ENCODE measurements around the gene ANKRD6.

Gene ANKRD6

DNA sequence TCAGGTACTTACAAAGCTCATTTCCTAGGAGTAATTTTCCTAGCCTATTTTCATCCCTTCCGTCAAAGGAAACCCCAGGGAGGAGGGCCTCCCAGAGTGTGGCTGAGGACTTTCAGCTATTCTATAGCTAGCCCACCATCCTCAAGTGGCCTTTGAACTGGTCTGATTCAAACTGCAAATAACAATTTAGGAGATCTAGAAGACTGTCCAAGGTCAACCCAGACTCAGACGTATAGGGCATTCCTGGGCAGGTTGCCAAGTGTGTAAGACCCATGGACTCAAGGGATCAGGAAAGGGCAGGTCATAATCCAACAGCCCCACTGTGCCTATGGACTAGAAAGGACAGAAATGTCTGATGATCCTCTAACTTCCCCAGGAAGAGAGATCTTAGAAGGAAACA, 18.7 kb upstream of the ANKRD6 start:
- DNase-seq, result no peak

DNA sequence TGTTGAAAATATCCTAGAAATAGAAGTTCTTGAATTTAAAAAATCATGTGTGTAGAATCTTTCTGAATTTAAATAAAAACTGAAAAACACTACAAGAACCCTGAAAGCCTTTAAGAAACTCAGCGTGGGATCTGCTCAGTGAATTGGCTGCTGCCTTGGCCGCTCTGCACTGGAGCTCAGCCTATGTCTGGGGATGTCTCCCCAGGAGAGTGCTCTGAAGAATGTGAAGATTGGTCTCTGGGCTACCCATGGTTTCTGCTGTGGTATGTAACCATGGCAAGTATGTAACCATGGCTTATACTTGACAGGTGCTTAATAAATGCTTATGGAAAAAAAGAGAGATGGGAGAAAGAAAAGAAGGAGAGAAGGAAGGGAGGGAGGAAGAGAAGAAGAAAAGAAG, 17.8 kb upstream of the ANKRD6 start:
- no peak for DNase-seq

DNA sequence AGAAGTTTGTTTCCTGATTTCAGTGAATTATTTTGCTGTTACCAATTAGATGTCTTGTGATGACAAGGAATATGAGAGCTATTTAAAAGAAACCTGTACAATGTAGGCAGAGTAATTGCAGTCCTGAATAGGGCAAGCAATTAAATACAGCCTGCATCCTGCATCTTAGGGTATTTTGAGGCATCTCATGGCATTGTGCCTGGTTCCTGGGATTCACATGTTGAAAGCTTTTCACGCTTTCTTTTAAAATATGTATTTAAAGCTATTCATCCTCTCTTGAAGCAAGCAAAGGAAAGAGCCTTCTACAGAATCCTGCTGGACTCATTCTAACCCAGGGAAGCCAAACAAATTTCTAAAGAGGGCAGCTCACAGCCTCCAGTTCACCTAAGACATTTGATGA, 16.2 kb upstream of the ANKRD6 start:
- no peak for DNase-seq

DNA sequence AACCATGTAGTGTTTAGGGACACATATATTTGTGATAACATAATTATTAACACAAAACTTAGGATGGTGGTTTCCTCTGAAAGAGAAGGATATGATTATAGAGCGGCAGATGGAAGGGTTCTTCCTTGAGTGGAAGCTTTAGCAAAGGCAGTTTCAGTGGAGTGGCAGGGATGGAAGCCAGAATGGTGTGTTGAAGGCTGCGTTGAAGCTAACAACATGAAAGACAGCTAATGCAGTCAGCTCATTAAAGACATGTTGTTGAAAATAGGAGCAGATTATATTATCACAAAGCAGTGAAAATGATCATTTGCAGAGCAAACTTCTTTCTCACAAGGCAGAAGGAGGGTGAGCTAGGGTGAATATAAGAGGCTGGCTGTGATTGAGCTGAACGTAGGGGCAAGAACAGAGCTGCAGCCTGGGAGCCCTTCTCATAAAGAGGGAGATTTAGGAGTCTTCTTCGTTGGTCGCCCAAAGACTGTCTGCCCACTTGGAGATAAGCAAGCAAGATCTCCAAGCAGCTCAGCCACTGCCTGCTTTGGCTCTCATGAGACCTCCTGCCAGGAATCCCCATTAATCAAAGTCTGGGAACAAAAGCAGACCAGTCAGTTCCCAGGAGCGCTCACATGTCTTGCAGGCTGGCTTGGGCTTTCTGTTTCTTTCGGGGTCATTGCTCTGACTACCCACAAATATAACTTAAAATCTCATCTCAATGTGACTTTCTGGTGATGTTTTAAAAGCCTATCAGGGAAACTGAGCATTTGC, 2.6 kb upstream of the ANKRD6 start:
- no peak for DNase-seq

DNA sequence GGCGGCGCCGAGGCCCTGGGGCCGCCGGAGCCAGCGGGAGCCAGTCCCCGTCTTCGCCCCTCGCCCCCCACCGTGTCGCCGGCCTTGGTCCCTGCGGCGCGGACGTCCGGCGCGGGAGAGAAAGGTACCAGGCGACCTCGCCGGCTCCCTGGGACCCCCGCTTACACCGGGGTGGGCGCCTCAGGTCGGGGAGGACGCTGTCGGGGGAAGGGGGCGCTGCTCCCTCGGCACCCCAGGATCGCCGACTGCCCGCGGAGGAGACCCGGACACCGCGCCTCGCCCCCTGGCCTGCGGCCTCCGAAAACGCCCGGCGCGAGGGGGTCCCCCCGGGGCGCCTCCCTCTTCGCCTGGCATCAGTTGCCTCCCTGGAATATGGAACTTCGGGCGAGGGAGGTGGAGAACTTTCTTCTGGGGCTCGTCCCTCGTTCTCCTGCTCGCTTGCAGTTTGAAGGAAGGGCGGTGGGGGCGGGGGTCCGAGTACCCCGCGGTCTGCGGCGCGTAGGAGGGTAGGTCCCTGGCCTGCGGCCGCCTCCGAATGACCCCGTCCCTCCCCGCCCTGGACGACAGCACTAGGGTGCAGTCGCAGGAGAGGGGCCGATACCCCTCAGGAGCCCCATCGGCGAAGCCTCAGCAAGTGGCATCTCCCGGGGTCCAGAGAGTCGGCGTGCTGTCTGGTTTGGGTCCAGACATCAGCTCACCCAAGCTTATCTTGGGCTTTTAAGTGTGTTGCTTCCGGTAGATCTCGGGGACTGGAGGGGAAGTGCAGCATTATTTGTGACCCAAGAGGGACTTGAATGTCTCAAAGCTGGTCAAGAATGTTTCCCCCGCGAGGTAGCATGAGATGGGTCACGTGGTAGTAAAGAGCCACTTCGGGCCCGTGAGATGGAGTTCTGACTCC, 549 bp downstream of the ANKRD6 start:
- DNase-seq, result no peak

DNA sequence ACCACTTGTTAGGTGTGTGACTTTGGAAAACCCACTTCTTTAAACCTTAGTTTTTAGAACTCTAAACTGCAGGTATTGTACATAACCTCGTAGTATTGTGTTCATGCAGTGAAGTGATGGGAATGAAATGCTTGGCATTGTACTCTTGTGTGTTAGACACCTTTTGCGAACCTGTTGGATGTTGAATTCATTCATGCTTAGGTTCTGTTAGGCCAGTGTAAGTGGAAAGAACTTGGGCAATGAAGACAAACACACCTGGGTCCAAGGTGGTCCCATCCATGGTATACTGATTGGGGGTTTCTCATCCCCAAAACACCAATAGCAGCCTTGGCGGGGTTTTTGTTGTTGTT, 1.2 kb downstream of the ANKRD6 start:
- no peak for DNase-seq

DNA sequence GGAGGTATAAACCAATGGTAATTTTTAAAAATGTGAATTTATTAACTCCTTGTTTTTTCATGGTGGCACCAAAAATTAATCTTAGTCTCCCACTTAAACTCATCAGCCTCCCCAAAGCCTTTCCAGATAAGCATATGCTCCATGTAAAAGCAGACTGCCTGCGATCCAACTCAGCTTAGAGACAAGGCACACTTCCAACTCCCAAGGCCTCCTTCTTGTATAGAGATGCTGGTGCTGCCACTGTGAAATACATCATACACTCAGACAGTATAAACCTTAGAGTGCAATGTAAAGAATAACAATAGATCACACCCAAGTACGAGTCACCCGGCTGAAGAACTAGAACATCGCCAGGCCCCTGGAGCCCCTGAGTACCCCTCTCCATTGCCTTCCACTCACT, 2.0 kb downstream of the ANKRD6 start:
- no peak for DNase-seq

DNA sequence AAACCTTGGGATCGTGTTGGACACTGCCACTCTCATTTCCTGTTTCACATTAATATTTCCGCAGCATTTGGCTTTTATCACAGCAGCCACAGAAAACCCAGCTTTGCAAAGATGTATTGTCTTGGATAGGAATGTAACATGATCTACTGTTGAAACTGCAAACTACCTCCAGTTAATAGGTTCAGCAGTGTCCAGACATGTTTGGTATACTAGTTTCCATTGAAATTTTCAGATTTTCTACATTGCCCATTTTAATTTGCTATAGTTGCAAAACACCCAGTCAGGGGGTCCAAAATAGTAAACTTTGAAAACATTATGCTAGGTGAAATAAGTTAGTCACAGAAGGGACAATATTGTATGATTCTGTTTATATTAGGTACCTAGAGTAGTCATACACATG, 3.3 kb downstream of the ANKRD6 start:
- no peak for DNase-seq

DNA sequence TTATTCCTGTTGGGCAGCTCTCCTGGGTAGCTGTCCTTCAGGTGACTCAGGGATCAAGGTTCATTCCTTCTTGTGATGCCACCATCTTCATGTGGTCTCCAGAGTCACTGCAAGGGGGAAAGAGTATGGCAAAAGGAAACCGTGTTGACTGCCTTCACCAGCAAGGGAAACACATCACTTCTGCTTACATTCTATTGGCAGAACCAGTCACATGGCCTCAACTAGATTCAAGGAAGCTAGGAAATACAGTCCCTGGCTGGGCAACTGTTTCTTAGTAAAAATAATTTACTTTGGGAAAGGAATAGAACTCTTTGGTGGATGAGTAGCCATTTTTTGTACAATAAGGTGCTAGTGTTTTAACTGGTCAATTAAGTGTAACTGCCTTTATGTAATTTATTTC, 5.3 kb downstream of the ANKRD6 start:
- no peak for DNase-seq

DNA sequence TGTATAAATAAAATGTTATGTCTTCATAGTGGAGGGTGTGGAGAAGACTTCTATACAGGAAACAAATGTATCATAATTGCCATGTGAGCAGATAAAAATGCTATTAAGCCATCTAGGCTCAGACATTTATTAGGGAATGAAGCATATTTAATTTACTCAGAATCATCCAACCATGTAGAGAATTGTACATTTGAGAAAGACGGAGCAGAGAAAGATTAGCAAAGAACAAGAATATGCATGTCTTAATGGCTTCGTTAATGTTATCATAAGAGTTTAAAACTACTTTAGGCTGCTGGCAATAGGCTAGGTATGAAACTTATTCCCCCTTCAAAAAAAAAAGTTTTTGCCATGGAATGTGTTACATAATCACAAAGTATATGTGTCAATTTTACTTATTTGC, 6.1 kb downstream of the ANKRD6 start:
- DNase-seq, result no peak

DNA sequence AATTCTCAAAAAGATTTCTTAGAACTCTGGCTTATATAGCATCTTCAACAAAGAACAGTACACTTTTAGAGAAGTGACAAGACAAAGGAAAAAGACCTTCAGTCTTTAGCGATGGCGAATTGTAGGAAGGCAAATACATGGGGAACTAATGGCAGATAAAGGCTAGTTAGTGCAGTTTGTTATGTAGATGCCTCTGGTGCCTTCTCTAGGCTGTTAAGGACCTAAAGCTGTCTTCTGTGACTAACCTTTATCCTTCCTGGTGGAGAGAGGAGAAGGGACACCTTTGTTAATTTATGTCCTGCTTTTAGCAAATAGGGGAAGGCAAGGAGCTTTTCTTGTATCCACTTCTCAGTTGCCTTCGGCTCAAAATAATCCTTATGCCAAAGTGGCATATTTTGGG, 7.2 kb downstream of the ANKRD6 start:
- DNase-seq, result no peak

DNA sequence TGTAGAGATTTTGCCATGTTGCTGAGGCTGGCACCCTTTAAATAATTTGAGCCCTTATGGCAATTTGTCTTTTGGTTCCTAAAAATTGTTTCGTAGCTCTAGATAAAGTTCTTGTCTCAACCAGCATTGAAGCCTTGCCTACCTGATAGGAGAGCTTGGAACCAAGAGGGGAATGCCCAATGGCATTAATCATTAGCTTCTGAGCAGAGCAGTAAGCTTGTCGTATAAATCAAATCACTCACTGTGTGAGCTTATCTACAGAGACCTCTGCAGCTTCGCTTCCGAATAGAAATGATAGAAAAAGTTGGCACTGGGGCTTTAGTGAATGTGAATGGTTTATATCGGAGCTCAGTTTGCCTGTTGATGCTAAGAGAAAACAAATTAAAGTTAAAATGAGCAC, 10.7 kb downstream of the ANKRD6 start:
- DNase-seq, result no peak

DNA sequence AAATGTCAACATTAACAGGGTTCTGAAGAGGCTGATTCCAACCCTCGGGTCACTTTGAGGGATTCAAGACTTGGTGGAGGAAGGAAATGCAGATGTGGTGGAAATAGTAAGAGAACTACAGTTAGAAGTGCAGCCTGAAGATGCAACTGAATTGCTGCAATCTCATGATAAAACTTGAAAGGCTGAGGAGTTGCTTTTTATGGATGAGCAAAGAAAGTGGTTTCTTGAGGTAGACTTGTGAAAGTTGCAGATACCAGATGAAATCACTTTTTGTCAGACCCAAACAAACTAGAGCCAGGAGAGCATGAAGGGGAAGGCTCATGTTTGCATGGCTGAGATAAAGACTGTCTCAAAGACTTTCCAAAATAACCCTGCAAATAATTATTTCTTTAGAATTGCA, 16.2 kb downstream of the ANKRD6 start:
- no peak for DNase-seq

DNA sequence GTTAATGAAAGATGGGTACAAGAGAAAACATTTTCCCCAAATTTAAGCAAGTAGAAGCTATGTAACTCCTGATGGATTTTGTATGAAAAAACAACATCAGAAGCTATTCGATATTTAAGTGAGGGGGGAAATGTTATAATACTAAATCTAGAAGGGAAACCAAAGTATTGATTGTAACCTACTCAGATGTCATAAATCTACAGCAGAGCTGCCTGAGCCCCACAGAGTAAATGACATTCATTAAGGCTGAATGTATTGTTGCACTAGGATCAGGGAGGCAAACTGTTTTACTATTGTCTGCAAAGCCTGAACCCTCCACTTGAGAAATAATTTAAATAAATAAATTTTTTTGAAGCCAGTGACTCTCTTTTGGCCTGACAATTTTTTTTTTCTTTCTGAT, 19.3 kb downstream of the ANKRD6 start:
- DNase-seq, result no peak

DNA sequence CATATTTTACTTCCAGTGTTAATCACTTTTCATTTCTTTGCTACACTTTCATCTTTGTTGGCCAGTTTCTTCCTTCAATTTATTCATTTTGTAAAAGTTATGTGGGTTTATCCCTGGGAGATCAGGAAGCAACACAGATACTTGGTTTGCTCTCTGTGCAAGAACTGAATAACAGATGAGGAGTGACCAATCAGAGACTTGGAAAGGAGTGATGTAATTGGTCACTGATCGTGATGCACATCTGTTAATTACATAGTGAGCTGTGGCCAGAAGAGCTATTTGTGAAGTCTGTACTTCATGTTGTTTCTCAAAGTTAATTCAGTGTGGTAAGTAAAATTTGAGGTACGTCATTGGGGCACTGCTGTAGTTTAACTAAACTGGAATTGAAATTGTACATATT, 21.3 kb downstream of the ANKRD6 start:
- DNase-seq, result no peak

DNA sequence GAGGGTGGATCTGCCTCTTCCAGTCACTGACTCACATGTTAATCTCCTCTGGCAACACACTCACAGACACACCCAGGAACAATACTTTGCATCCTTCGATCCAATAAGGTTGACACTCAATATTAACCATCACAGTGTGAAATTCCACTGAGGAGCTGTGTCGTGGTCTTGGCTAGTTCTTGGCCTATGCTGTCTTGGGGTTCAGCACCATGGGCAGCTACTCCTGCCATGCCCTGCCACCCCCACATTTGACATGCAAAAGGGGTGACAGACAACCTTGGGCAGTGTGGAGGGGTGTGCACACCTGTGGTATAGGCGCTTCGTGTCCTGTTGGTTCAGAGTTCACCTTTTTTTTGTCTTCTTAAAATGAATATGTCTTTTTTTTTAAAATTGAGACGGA, 25.8 kb downstream of the ANKRD6 start:
- no peak for DNase-seq

DNA sequence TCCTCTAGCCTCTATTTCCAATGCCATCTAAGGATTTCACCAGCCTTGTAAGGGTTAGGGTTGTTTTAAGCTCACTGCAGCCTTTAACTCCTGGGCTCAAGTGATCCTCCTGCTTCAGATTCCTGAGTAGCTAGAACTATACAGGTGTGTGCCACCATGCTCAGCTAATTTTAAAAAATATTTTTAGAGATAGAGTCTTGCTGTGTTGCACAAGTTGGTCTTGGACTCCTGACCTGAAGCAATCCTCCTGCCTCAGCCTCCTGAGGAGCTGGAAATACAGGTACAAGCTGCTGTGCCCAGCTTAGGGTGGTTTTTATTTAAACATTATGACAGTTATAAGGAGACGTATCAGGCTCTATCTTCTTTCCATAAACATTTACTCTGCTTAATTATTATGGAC, 26.5 kb downstream of the ANKRD6 start:
- DNase-seq, result no peak

DNA sequence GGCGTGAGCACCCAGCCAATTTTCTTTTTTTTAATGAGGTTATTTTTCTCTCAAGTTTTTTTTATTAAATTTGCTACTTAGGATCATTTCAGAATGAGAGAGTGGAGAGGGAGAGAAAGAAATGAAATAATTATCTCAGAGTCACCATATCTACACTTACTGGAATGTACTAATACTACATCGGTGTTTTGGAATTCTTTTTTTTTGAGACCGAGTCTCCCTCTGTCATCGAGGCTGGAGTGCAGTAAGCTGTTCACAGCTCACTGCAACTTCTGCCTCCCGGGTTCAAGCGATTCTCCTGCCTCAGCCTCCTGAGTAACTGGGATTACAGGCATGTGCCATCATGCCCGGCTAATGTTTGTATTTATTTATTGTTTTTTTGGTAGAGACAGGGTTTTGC, 27.8 kb downstream of the ANKRD6 start:
- DNase-seq, result no peak

DNA sequence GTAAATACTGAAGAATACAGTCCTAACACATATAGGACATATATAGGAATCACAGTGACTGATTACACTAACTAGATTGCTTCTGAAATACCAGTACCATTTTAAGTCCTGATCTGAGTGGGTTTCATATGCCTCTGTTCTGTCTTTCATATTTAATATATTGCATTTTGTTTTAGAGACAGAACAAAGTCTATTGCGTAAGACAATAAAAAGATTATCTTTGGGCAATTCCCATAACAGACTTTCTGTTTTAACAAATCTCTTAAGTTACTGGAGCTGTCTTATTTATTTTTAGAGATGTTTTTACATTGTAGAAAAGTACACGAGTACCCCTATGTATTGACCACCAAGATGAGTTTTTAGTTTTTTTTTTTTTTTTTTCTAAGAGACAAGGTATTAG, 29.6 kb downstream of the ANKRD6 start:
- DNase-seq, result no peak

DNA sequence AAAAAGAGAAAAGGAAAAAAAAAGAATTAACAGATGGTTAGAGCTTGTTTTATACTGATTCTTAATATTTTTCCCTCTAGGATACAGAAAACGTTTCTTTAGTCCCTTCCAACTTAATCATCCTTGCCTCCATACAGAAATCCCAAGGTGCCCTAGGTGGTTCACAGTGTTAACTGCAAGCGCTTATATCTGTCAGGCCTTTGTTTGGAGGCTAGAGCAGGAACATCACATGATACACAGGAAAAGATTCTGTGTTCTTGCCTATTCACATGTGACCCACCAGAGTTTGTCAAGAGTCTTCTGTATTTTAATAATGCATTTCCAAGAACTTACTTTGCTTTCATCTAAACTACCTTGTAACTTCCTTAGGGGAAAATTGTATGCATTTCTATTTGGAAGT, 31.3 kb downstream of the ANKRD6 start:
- DNase-seq, result no peak

DNA sequence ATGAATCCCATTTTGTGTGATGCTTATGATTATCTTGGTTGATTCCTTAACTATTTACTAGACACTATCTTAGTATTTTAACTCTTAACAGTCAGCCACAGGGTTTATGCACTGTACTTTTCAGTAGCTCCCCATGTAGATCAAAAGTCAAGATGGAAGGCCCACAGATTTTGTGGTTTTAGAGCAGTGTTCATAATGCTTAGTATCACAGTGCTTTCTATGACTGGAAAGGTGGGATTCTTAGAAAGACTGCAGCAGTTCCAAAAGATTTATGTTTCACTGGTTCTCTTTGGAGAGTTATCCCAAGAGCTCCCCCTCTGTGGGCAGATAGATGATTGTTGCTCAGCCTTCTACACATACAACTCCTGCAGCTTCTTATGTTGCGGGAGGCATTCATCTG, 34.5 kb downstream of the ANKRD6 start:
- DNase-seq, result no peak

DNA sequence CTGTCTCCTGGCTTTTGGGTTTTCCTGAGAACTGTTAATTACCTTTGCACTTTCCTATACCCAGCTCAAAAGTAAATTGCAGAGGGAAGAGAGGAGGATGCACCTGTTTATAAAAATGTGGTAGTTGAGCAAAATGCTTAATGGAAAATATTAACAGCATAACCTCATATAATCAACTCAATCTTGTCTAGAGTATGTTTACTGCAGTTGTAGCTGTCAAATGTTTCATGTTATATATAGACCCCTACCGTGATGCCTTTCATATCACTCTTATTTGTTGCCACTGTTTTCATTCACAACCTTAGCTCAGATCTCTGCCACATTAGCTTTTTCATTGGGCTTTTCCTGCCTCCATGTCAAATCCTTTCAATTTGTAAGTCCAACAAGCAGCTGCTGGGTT, 36.0 kb downstream of the ANKRD6 start:
- DNase-seq, result no peak

DNA sequence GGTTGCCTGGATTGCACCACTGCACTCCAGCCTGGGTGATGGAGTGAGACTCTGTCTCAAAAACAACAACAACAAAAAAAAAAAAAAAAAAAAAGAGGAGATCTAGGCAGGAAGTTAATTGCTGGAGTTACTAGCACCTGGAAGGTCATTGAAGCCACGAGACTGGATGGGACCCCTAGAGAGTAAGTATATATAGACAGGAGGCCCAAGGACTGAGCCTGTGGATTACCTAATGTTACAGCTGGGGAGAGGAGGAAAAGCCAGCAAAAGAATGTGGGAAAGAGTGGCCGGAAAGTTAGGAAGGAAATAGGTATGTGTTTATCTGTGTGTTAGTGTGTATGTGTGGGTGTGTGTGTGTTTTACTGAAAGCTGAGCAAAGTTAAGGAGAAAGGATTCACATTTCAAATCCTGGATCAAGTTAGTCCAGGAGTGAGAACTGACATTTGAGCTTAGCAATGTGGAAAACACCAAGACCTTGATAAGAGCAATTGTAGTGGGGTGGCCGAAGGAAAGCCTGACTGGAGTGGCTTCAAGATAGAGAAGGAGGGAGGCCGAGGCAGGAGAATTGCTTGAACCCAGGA, 38.4 kb downstream of the ANKRD6 start:
- no peak for DNase-seq

DNA sequence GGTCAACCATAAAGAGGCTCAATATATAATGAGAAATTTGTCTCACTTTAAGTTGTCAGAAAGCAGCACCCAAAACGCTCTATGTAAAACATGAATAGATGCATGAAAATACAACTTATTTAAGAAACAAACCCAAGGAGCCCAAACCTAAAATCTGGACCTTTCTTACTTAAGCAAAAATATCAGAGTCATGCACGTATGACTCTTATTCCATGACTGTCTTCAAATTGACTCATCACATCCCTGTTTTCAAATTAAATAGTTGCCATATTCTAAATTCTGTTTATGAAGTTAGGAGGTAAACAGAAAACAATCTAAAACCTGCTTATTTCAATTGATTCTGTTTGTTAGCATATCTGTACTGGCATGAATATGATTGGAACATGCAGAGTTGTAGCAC, 42.1 kb downstream of the ANKRD6 start:
- no peak for DNase-seq
